Naive thymus-derived CD4-positive, alpha-beta T cell (primary cell): ENCODE results near the gene COL2A1. TPM values are rescaled to one million over a fixed set of nuclear protein-coding genes. Genes with fewer than 3 reads are reported as not detected.

Experiments
- ATAC-seq: fragments of 150-1000 bp; cut with Tn5 transposase; 2 replicates; pipeline ENCODE4 v1.10.0; 2021; ENCODE audit warnings: mild to moderate bottlenecking, moderate library complexity
- CTCF ChIA-PET: fragments of 350-600 bp; sonication (Branson Sonifier 250); formaldehyde crosslinking; loops from one replicate; lab custom pipeline; 2021; ENCODE audit warnings: antibody characterized with exemption; lab: Charles Lee
- POLR2A ChIA-PET: fragments of 350-600 bp; sonication (Branson Sonifier 250); formaldehyde crosslinking; loops from one replicate; lab custom pipeline; 2021; ENCODE audit warnings: antibody characterized with exemption, inconsistent platforms; lab: Charles Lee
- DNase-seq, 9 donors: peaks; one replicate each; pipeline versions ENCODE4 v3.0.0 to v3.0.0-alpha.2; 2020 to 2022; ENCODE audit warnings: mixed read lengths in 1 of 9
- H3K27ac ChIP-seq: one replicate; pipeline ENCODE4 v1.7.0; 2013; ENCODE audit warnings: mild to moderate bottlenecking, low read depth, low read length, moderate library complexity
- H3K27me3 ChIP-seq, 2 donors: one replicate each; pipeline ENCODE4 v1.7.0; 2013; ENCODE audit warnings: low read length in 2 of 2, mild to moderate bottlenecking in 2 of 2, moderate library complexity in 2 of 2; ENCODE audit not compliant: control insufficient read depth in 2 of 2, insufficient read depth in 2 of 2
- H3K36me3 ChIP-seq, 3 experiments: 1 replicate in 2 of 3; 2 replicates in 1 of 3; pipeline ENCODE4 v1.7.0; 2013; ENCODE audit warnings: low read length in 3 of 3, mild to moderate bottlenecking in 3 of 3, moderate library complexity in 1 of 3; ENCODE audit not compliant: insufficient read depth in 3 of 3, control insufficient read depth in 2 of 3
- H3K4me1 ChIP-seq, 2 donors: one replicate each; pipeline ENCODE4 v1.7.0; 2013; ENCODE audit warnings: low read length in 2 of 2, mild to moderate bottlenecking in 2 of 2, moderate library complexity in 1 of 2; ENCODE audit not compliant: control insufficient read depth in 2 of 2, insufficient read depth in 2 of 2
- H3K4me3 ChIP-seq: 2 replicates; pipeline ENCODE4 v1.7.0; 2013; ENCODE audit warnings: mild to moderate bottlenecking, low read length
- H3K9me3 ChIP-seq, 3 experiments: 1 replicate in 2 of 3; 2 replicates in 1 of 3; pipeline ENCODE4 v1.7.0; 2013; ENCODE audit warnings: low read length in 3 of 3; ENCODE audit not compliant: control insufficient read depth in 2 of 3
- H3K27ac Mint-ChIP-seq, 9 donors: one replicate each; pipeline ENCODE4 v1.8.0; 2020 to 2022; ENCODE audit warnings: mixed read lengths in 9 of 9, mild to moderate bottlenecking in 8 of 9, moderate library complexity in 5 of 9, inconsistent platforms in 2 of 9
- H3K27me3 Mint-ChIP-seq, 5 donors: one replicate each; pipeline ENCODE4 v1.8.0; 2021 to 2022; ENCODE audit warnings: mixed read lengths in 5 of 5, mild to moderate bottlenecking in 1 of 5
- H3K36me3 Mint-ChIP-seq, 5 donors: one replicate each; pipeline ENCODE4 v1.8.0; 2020 to 2022; ENCODE audit warnings: mixed read lengths in 5 of 5, mild to moderate bottlenecking in 3 of 5, inconsistent platforms in 1 of 5
- H3K4me1 Mint-ChIP-seq, 7 donors: one replicate each; pipeline ENCODE4 v1.8.0; 2020 to 2022; ENCODE audit warnings: mixed read lengths in 7 of 7, mild to moderate bottlenecking in 3 of 7, inconsistent platforms in 1 of 7
- H3K4me3 Mint-ChIP-seq, 10 donors: one replicate each; pipeline ENCODE4 v1.8.0; 2020 to 2022; ENCODE audit warnings: mild to moderate bottlenecking in 10 of 10, mixed read lengths in 10 of 10, moderate library complexity in 6 of 10, inconsistent platforms in 2 of 10
- H3K9me3 Mint-ChIP-seq, 11 donors: one replicate each; pipeline ENCODE4 v1.8.0; 2020 to 2022; ENCODE audit warnings: mixed read lengths in 11 of 11, mild to moderate bottlenecking in 4 of 11, inconsistent platforms in 1 of 11, moderate library complexity in 1 of 11
- intact Hi-C, 2 donors: fragments of 100-400 bp; cut with micrococcal nuclease; formaldehyde crosslinking; loops; one replicate each; pipeline ENCODE4 v1.15.1; 2023
- polyA plus RNA-seq, 2 donors: library from polyadenylated mRNA; unstranded; fragments of 300-500 nt; fragmentation: Illumina TruSeq; gene quantifications; one replicate each; pipeline ENCODE4 v1.2.3, GENCODE V29; 2021
- total RNA-seq, 6 experiments: library from RNA in 5 of 6; stranded (reverse) in 5 of 6; gene quantifications; 1 replicate in 5 of 6; 2 replicates in 1 of 6; pipeline ENCODE4 v1.2.3 and lab custom pipeline; 2021 to 2026

Gene COL2A1
- total and polyA plus RNA-seq, 7 experiments from 2014 or later, result not detected

- H3K4me3 ChIP-seq, result no peak overlapping the region
- Mint-ChIP-seq H3K27ac (no peak overlapping the region), H3K4me1 (peaks cover 3 to 7% (median 4%) of the 10 kb centered on the region in 7 donors), H3K9me3 (peaks cover 0 to 2% (median 0%) of the 10 kb centered on the region in 11 donors), H3K27me3 (peaks cover 41 to 99% (median 49%) of the 10 kb centered on the region in 5 donors), H3K4me3 (no peak overlapping the region), H3K36me3 (no peaks in the 10 kb centered on the region)
- peaks cover 2 to 8% of the 10 kb centered on the region in 2 donors for H3K4me1 ChIP-seq
- H3K36me3 ChIP-seq, result no peaks in the 10 kb centered on the region
- ATAC-seq, result no peak
- no peak overlapping the region for H3K27ac ChIP-seq
- H3K9me3 ChIP-seq, result no peaks in the 10 kb centered on the region
- H3K27me3 ChIP-seq, result peaks cover 0 to 5% of the 10 kb centered on the region in 2 donors
- ChIA-PET CTCF (no interaction called here), POLR2A (no interaction called here)
- DNase-seq, result no peak
- intact Hi-C loops, result no loop called here
Observed at GRCh38 chr12:47995981-47996401, 8.3 kb downstream of the COL2A1 start.

DNA sequence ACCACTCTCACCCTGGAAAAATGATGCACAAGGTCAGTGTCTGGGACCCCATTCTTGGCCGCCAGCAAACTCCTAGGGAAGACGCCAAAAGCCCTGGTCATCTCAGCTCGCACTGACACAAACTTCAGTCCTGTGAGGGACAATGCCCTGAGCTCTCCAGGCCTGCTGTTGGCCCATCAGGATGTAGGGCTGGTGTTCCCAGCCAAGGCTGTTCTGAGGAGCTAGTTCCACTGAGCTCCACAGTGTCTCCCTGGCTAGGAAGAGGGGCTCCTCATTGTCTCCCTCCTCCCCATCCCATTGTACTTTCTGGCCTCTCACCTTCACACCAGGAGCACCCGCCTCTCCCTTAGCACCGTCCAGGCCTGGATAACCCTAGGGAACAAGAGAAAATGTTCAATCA is 10.8 kb downstream of the COL2A1 start:
- Histone ChIP-seq H3K27ac (no peak overlapping the region), H3K36me3 (no peaks in the 10 kb centered on the region), H3K4me3 (no peak overlapping the region), H3K9me3 (no peaks in the 10 kb centered on the region), H3K27me3 (no peaks in the 10 kb centered on the region), H3K4me1 (peaks cover 17 to 24% of the 10 kb centered on the region in 2 donors)
- ChIA-PET CTCF (no interaction called here), POLR2A (interaction anchor here (0.6 kb wide), 1 partner anchor 728 kb away, joined by 3 read pairs; no protein-coding TSS in a partner anchor)
- DNase-seq (no peak), ATAC-seq (no peak)
- no peaks in the 10 kb centered on the region for H3K36me3 Mint-ChIP-seq
- intact Hi-C loops, result no loop called here
- no peak overlapping the region for H3K27ac Mint-ChIP-seq
- H3K27me3 Mint-ChIP-seq, result peaks cover 17 to 89% (median 28%) of the 10 kb centered on the region in 5 donors
- peaks cover 17 to 26% (median 22%) of the 10 kb centered on the region in 7 donors for H3K4me1 Mint-ChIP-seq
- H3K9me3 Mint-ChIP-seq, result peaks cover 0 to 2% (median 0%) of the 10 kb centered on the region in 11 donors
- H3K4me3 Mint-ChIP-seq, result no peak overlapping the region

- Histone ChIP-seq H3K27ac (no peak overlapping the region), H3K4me1 (peaks cover 17 to 24% of the 10 kb centered on the region in 2 donors), H3K4me3 (no peak overlapping the region), H3K9me3 (no peaks in the 10 kb centered on the region), H3K27me3 (no peaks in the 10 kb centered on the region), H3K36me3 (no peaks in the 10 kb centered on the region)
- no peak for DNase-seq
- ChIA-PET CTCF (no interaction called here), POLR2A (no interaction called here)
- intact Hi-C loops, result no loop called here
- peaks cover 19 to 26% (median 23%) of the 10 kb centered on the region in 7 donors for H3K4me1 Mint-ChIP-seq
- no peak overlapping the region for H3K27ac Mint-ChIP-seq
- peaks cover 11 to 88% (median 23%) of the 10 kb centered on the region in 5 donors for H3K27me3 Mint-ChIP-seq
- ATAC-seq, result no peak
- H3K9me3 Mint-ChIP-seq, result peaks cover 0 to 2% (median 0%) of the 10 kb centered on the region in 11 donors
- H3K36me3 Mint-ChIP-seq, result no peaks in the 10 kb centered on the region
- H3K4me3 Mint-ChIP-seq, result no peak overlapping the region
Observed at GRCh38 chr12:47992776-47993175, 11.5 kb downstream of the COL2A1 start.

GRCh38 chr12:47991106-47992061 is 12.9 kb downstream of the COL2A1 start:
- peak overlapping the region in 1 of 9 donors; percentile 67 for H3K27ac Mint-ChIP-seq
- no peaks in the 10 kb centered on the region for H3K36me3 ChIP-seq
- H3K27ac ChIP-seq, result no peak overlapping the region
- peaks cover 17 to 24% of the 10 kb centered on the region in 2 donors for H3K4me1 ChIP-seq
- intact Hi-C loops, result no loop called here
- ATAC-seq, result no peak
- no peak overlapping the region for H3K4me3 ChIP-seq
- CTCF ChIA-PET, result interaction anchor here (0.6 kb wide), 1 partner anchor 885 kb away, joined by 3 read pairs; no protein-coding TSS in a partner anchor
- H3K4me3 Mint-ChIP-seq, result peak overlapping the region in 3 of 10 donors; percentile 59 to 72 (median 63)
- DNase-seq, result no peak
- peaks cover 8 to 89% (median 17%) of the 10 kb centered on the region in 5 donors for H3K27me3 Mint-ChIP-seq
- peaks cover 0 to 2% (median 0%) of the 10 kb centered on the region in 11 donors for H3K9me3 Mint-ChIP-seq
- peaks cover 19 to 30% (median 23%) of the 10 kb centered on the region in 7 donors for H3K4me1 Mint-ChIP-seq
- H3K27me3 ChIP-seq, result no peaks in the 10 kb centered on the region
- no peaks in the 10 kb centered on the region for H3K9me3 ChIP-seq
- POLR2A ChIA-PET, result interaction anchor here (0.7 to 2.3 kb wide), 2 partner anchors 11 to 28 kb away, joined by 3 to 4 read pairs; partner anchors contain the start of gene TMEM106C
- no peaks in the 10 kb centered on the region for H3K36me3 Mint-ChIP-seq

DNA sequence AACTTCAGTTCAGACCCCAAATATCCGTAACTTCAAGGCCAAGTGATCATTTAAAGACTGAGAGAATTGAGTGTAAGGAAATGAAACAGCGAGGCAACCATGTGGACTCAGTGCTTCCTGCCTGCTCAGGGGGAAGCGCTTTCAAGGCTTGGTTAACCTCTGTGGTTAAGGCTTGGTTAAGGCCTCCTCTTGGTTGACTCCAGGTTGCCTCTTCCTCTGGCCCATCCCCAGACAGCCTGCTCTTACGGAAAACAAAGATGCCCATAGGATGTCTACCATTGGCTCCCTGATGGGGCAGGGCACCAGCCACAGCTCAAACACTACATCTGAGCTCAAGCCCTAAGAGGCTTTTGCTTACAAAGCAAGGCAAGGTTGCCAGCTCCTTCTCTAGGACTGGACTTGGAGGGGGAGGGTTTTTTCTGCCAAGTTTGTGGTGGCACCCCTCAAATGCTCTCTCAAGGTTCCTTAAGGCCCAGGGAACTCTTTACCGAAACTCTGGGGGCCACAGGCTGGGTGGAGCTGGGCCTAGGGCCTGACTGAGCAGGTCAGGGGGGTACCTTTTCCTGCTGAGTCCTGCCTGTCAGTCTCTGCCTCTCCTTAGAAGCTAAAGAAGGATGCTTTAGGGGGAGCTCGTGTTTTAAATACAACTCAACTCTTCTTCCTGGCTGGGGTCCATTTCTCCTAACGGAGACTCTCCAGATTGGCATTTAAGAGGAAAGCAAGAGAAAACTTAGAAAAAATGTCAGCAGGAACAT is 13.7 kb downstream of the COL2A1 start:
- intact Hi-C loops, result loop anchor here in 1 of 2 donors (1.0 kb wide), 1 partner anchor 27 kb away; the partner anchor contains the start of gene TMEM106C
- Mint-ChIP-seq H3K4me1 (peaks cover 19 to 30% (median 23%) of the 10 kb centered on the region in 7 donors), H3K27ac (peak overlapping the region in 5 of 9 donors; percentile 7 to 67 (median 36)), H3K9me3 (peaks cover 0 to 2% (median 0%) of the 10 kb centered on the region in 11 donors), H3K27me3 (peaks cover 8 to 82% (median 18%) of the 10 kb centered on the region in 5 donors), H3K36me3 (no peaks in the 10 kb centered on the region), H3K4me3 (peak overlapping the region; percentile 44 to 72 (median 60))
- Histone ChIP-seq H3K4me1 (peaks cover 17 to 24% of the 10 kb centered on the region in 2 donors), H3K4me3 (no peak overlapping the region), H3K36me3 (no peaks in the 10 kb centered on the region), H3K9me3 (no peaks in the 10 kb centered on the region), H3K27me3 (no peaks in the 10 kb centered on the region), H3K27ac (no peak overlapping the region)
- peak in 8 of 9 donors; percentile 49 to 73 (median 64) for DNase-seq
- peak; percentile 89 for ATAC-seq
- CTCF ChIA-PET, result no interaction called here
- POLR2A ChIA-PET, result interaction anchor here (0.7 to 2.3 kb wide), 2 partner anchors 12 to 27 kb away, joined by 3 to 4 read pairs; partner anchors contain the start of gene TMEM106C

DNA sequence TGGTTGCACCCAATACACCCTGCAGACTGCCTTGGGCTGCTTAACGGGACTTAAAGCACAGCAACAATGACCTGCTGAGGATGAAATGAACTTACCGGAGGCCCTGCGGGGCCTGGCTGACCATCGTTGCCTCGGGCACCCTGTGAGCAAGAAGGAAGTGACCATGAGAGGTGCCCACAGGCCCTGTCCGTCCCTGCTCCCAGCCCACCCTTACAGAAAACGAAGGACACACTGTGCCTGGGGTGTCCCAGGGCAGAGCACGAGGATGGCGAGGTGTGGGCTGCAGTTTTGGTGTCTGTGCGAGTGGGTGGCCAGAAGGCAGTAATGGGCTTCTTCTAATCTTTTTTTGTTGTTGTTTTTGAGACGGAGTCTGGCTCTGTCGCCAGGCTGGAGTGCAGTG is 14.6 kb downstream of the COL2A1 start:
- Mint-ChIP-seq H3K9me3 (no peaks in the 10 kb centered on the region), H3K36me3 (no peaks in the 10 kb centered on the region), H3K27me3 (peaks cover 2 to 80% (median 10%) of the 10 kb centered on the region in 5 donors), H3K4me1 (peaks cover 18 to 30% (median 22%) of the 10 kb centered on the region in 7 donors), H3K4me3 (peak overlapping the region in 4 of 10 donors; percentile 23 to 63 (median 46)), H3K27ac (peak overlapping the region in 1 of 9 donors; percentile 34)
- intact Hi-C loops, result loop anchor here in 1 of 2 donors (1.0 kb wide), 1 partner anchor 26 kb away; the partner anchor contains the start of gene TMEM106C
- no peaks in the 10 kb centered on the region for H3K36me3 ChIP-seq
- ChIA-PET POLR2A (no interaction called here), CTCF (interaction anchor here (0.7 kb wide), 1 partner anchor 77 kb away, joined by 3 read pairs; no protein-coding TSS in a partner anchor)
- no peak overlapping the region for H3K27ac ChIP-seq
- no peak overlapping the region for H3K4me3 ChIP-seq
- DNase-seq (no peak), ATAC-seq (no peak)
- peaks cover 17 to 24% of the 10 kb centered on the region in 2 donors for H3K4me1 ChIP-seq
- no peaks in the 10 kb centered on the region for H3K27me3 ChIP-seq
- H3K9me3 ChIP-seq, result no peaks in the 10 kb centered on the region
